ENCODE data around the gene DNER.

The DNER gene

GRCh38 chr2:229370509-229370908 is 343.8 kb downstream of the DNER start:
- no peak overlapping the region for H3K4me3 ChIP-seq (ENCODE audit: low read length)
- no peaks in the 10 kb centered on the region for H4K20me1 ChIP-seq (ENCODE audit: insufficient read depth, low read length)
- H3K9me3 ChIP-seq (ENCODE audit: insufficient read depth, low read length), result no peaks in the 10 kb centered on the region
- H3K79me2 ChIP-seq (ENCODE audit: low read length), result no peaks in the 10 kb centered on the region
- no peak overlapping the region for H3K9ac ChIP-seq (ENCODE audit: low read length)
- no peak overlapping the region for H3K27ac ChIP-seq (ENCODE audit: low read length)
- no peaks in the 10 kb centered on the region for H3K27me3 ChIP-seq (ENCODE audit: low read depth, low read length)
- no peaks in the 10 kb centered on the region for H3K4me1 ChIP-seq (ENCODE audit: low read length)
- no peak overlapping the region for H3K4me2 ChIP-seq (ENCODE audit: low read length)
- peaks cover 5% of the 10 kb centered on the region for H3K36me3 ChIP-seq (replicated peaks; ENCODE audit: low read depth, low read length)
- H2AFZ ChIP-seq (ENCODE audit: low read depth, low read length), result no peak overlapping the region
- no peak for TF ChIP-seq EZH2phosphoT487 (IDR thresholded peaks at IDR 0.05; ENCODE audit: low read depth)
- no peak for TF ChIP-seq CTCF (IDR thresholded peaks at IDR 0.05; ENCODE audit: low read depth, low read length)

GRCh38 chr2:229363185-229363814 is 351.1 kb downstream of the DNER start:
- H3K9ac ChIP-seq (ENCODE audit: low read length), result no peak overlapping the region
- H3K27me3 ChIP-seq (ENCODE audit: low read depth, low read length), result no peaks in the 10 kb centered on the region
- H3K79me2 ChIP-seq (ENCODE audit: low read length), result no peaks in the 10 kb centered on the region
- H4K20me1 ChIP-seq (ENCODE audit: insufficient read depth, low read length), result no peaks in the 10 kb centered on the region
- no peak overlapping the region for H2AFZ ChIP-seq (ENCODE audit: low read depth, low read length)
- H3K9me3 ChIP-seq (ENCODE audit: insufficient read depth, low read length), result no peaks in the 10 kb centered on the region
- TF ChIP-seq CTCF (IDR thresholded peaks at IDR 0.05; ENCODE audit: low read depth, low read length), result no peak
- TF ChIP-seq EZH2phosphoT487 (IDR thresholded peaks at IDR 0.05; ENCODE audit: low read depth), result no peak
- no peaks in the 10 kb centered on the region for H3K4me1 ChIP-seq (ENCODE audit: low read length)
- no peak overlapping the region for H3K4me2 ChIP-seq (ENCODE audit: low read length)
- H3K36me3 ChIP-seq (replicated peaks; ENCODE audit: low read depth, low read length), result no peaks in the 10 kb centered on the region
- no peak overlapping the region for H3K4me3 ChIP-seq (ENCODE audit: low read length)
- H3K27ac ChIP-seq (ENCODE audit: low read length), result no peak overlapping the region

GRCh38 chr2:229350883-229351282 is 363.5 kb downstream of the DNER start:
- H3K79me2 ChIP-seq (ENCODE audit: low read length), result no peaks in the 10 kb centered on the region
- TF ChIP-seq CTCF (IDR thresholded peaks at IDR 0.05; ENCODE audit: low read depth, low read length), result no peak
- TF ChIP-seq EZH2phosphoT487 (IDR thresholded peaks at IDR 0.05; ENCODE audit: low read depth), result no peak
- H3K9me3 ChIP-seq (ENCODE audit: insufficient read depth, low read length), result peaks cover 11% of the 10 kb centered on the region

GRCh38 chr2:229350117-229350805 is 364.1 kb downstream of the DNER start:
- no peak for TF ChIP-seq CTCF (IDR thresholded peaks at IDR 0.05; ENCODE audit: low read depth, low read length)
- no peak for TF ChIP-seq EZH2phosphoT487 (IDR thresholded peaks at IDR 0.05; ENCODE audit: low read depth)
- H3K4me2 ChIP-seq (ENCODE audit: low read length), result no peak overlapping the region
- H3K36me3 ChIP-seq (replicated peaks; ENCODE audit: low read depth, low read length), result peaks cover 2% of the 10 kb centered on the region
- no peaks in the 10 kb centered on the region for H3K4me1 ChIP-seq (ENCODE audit: low read length)
- no peak overlapping the region for H2AFZ ChIP-seq (ENCODE audit: low read depth, low read length)
- no peak overlapping the region for H3K9ac ChIP-seq (ENCODE audit: low read length)
- H4K20me1 ChIP-seq (ENCODE audit: insufficient read depth, low read length), result no peaks in the 10 kb centered on the region
- no peaks in the 10 kb centered on the region for H3K79me2 ChIP-seq (ENCODE audit: low read length)
- H3K27ac ChIP-seq (ENCODE audit: low read length), result no peak overlapping the region
- peaks cover 11% of the 10 kb centered on the region for H3K9me3 ChIP-seq (ENCODE audit: insufficient read depth, low read length)
- no peak overlapping the region for H3K4me3 ChIP-seq (ENCODE audit: low read length)
- no peaks in the 10 kb centered on the region for H3K27me3 ChIP-seq (ENCODE audit: low read depth, low read length)

More at GRCh38 chr2:229350883-229351282, 363.5 kb downstream of the DNER start:
- H4K20me1 ChIP-seq (ENCODE audit: insufficient read depth, low read length), result no peaks in the 10 kb centered on the region
- no peak overlapping the region for H3K4me3 ChIP-seq (ENCODE audit: low read length)
- no peak overlapping the region for H3K27ac ChIP-seq (ENCODE audit: low read length)
- H3K4me1 ChIP-seq (ENCODE audit: low read length), result no peaks in the 10 kb centered on the region
- no peak overlapping the region for H2AFZ ChIP-seq (ENCODE audit: low read depth, low read length)
- no peak overlapping the region for H3K4me2 ChIP-seq (ENCODE audit: low read length)
- no peaks in the 10 kb centered on the region for H3K27me3 ChIP-seq (ENCODE audit: low read depth, low read length)
- peaks cover 2% of the 10 kb centered on the region for H3K36me3 ChIP-seq (replicated peaks; ENCODE audit: low read depth, low read length)
- no peak overlapping the region for H3K9ac ChIP-seq (ENCODE audit: low read length)

All from OCI-LY3 (cell line).